ENCODE measurements around the gene CENPW.

GRCh38 chr6:126380072-126380583 is 40.2 kb downstream of the CENPW start:
- no peak for TF ChIP-seq CTCF (IDR thresholded peaks at IDR 0.05; ENCODE audit: low read depth, low read length)
- no peak for TF ChIP-seq EZH2phosphoT487 (IDR thresholded peaks at IDR 0.05; ENCODE audit: low read depth)
